ENCODE results near the gene P2RX1.
"Not testable (repeated sequence)": the region's sequence is repeated elsewhere in the genome, so short reads cannot be mapped to it uniquely, and the experiment has no call there.

The P2RX1 gene

GRCh38 chr17:3951420-3951819 is 35.2 kb upstream of the P2RX1 start:
- DNase-seq (ENCODE audit: low read depth in 2 of 2): no peak

DNA sequence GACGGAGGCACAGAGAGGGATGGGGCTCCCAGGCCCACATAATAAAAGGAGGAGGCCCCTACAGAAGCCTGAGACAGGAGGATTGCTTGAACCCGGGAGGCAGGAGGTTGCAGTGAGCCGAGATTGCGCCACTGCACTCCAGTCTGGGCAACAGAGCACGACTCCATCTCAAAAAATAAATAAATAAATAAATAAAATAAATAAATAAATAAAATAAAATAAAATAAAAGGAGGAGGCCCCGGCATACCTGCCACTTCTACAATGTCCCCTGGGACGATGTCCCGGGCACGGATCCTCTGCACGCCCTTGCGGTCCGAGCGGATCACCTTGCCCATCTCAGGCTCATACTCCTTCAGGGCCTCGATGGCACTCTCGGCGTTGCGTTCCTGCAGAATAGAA is 34.7 kb upstream of the P2RX1 start:
- no peak for DNase-seq (ENCODE audit: low read depth in 2 of 2)

GRCh38 chr17:3950584-3950983 is 34.3 kb upstream of the P2RX1 start:
- no peak for DNase-seq (ENCODE audit: low read depth in 2 of 2)

GRCh38 chr17:3949418-3949817 is 33.2 kb upstream of the P2RX1 start:
- DNase-seq (ENCODE audit: low read depth in 2 of 2): no peak

GRCh38 chr17:3948551-3948950 is 32.3 kb upstream of the P2RX1 start:
- not testable (repeated sequence) for DNase-seq (ENCODE audit: low read depth in 2 of 2)

GRCh38 chr17:3947318-3947810 is 31.1 kb upstream of the P2RX1 start:
- DNase-seq (ENCODE audit: low read depth in 2 of 2): no peak

DNA sequence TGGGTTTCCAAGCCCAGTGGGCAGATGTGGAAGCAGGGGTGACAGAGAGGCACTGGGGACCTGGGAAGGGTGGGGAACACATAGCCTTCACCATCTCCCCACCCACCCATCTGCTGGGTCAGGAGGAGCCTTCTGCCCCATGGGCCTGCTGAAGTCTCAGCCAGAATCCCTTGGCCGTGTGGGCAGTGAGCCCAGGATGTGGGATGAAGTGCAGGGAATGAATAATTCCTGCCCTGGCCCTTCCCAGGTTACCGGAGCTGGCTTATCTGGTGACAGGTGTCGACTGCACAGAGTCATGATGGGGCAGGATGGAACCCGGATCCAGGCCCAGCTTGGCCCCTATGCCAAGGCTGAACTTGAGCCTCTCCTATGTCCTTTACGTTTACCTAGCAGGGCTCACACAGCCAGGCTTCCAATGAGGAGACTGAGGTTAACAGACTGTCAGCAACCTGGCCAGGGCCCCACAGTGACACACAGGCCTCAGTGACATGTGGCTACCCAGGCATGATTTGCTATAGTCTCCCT is 30.5 kb upstream of the P2RX1 start:
- no peak for DNase-seq (ENCODE audit: low read depth in 2 of 2)

DNA sequence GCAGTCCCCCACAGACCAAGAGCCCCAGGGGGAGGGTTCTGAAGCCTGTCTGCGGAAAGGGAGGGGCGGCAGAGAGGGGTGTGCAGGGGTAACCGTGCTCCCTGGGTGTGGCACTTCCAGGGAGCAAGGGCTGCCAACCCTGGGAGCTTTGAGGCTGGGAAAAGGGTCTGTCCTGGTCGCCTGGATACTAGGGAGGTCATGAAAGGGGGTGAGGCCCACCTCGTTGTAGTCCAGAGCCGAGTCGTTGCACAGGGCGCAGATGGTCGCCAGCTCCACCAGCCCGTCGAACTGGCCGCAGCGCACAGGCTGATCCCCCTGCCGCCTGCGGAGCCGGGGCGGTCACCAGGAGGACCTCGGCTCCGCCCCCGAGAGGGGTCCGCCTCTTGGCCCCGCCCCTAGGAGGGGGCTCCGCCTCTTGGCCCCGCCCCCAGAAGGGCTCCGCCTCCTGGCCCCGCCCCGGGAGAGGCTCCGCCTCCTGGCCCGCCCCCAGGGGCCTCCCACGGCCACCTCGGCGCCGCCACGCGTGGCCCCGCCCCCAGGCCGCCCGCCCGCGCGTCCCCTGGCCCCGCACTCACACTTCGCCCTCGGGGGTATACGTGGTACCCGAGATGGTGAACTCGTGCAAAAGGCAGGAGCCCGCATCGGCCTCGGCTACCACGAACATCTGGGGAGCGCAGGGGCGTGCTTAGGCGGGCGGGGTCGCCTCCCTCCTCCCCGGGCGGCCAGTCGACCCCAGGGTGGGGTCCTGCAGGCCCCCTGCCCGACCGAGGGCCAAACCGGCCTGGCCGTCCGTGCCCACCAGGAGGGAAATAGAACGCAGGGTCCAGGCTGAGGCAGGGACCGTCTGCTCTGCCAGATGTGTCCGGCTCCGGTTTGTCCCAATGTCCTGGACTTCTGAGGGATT is 28.5 kb upstream of the P2RX1 start:
- DNase-seq (ENCODE audit: low read depth in 2 of 2): peak in 1 of 2 donors; percentile 32

DNA sequence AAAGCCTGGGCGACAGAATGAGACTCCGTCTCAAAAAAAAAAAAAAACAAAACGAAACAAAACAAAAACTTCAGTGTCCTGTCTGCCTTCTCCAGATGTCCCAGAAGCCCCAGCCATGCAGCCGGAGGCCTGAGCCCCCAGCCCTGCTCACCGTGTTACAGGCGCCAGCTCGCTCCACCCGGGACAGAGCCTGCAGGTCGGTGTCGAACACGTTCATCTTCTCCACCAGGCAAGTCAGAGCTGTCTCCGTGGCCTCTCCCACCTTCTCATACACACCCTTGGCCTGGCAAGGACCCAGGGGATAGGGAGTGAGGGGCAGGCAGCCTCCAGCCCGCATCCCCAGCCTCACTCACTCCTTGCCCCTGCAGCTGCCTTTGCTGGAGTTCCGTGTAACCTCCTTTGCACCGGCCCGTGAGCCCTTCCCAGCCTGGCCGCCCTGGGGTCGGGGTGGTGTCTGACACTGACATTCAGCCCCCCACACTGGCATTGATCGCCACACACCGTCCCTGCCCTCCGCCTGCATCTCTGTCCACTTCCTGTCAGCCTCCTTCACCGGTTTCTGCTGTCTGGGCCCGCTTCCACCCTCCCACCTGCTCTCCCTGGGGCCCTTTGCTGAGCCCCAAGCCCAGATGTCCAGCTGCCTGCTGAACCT is 27.1 kb upstream of the P2RX1 start:
- no peak for DNase-seq (ENCODE audit: low read depth in 2 of 2)

DNA sequence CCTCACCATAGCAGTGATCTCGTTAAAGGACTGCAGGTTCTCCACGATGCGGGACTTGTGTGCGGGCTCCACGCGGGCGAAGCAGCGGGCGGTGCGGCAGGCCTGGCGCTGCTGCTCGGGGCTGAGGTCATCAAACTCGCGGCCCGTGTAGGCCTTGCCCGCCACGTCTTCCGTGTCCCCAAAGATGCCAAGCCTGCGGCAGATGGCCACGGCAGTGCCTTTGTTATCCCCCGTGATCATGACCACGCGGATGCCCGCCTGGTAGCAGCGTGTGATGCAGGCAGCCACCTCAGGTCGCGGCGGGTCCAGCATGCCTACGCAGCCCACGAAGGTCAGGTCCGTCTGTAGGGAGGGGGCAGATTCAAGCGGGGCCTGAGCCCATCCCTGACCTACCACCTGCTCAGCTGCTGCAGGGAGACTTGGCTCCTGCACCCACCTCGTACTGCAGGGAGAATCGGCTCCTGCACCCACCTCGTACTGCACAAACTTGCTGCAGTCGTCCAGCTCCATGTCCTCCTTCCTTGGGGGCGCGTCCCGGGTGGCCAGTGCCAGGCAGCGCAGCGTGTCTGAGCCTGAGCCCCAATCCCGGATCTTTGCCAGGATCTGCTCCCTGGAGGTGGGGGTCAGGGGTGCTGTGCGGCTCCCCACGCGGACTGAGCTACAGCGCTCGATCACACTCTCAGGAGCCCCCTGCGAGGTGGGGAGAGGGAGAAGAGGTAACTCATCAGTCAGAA is 24.9 kb upstream of the P2RX1 start:
- no peak for DNase-seq (ENCODE audit: low read depth in 2 of 2)

DNA sequence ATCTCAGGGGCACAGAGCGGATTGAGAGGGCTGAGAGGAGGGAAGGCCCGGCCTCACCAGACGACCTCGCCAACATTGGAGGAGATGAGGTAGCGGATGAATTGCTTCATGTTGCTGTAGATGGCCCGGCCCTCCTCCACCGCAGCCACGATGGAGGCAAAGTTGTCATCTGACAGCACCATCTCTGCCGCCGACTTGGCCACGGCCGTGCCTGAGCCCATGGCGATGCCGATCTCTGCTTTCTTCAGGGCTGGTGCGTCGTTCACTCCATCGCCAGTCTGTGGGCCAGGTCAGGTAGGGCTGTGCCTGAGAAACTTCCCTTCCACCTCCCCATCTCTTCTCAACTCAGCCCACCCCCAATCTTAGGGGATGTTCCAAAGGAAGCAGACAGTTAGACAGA is 21.1 kb upstream of the P2RX1 start:
- DNase-seq (ENCODE audit: low read depth in 2 of 2): no peak

GRCh38 chr17:3935825-3936355 is 19.6 kb upstream of the P2RX1 start:
- DNase-seq (ENCODE audit: low read depth in 2 of 2): no peak

DNA sequence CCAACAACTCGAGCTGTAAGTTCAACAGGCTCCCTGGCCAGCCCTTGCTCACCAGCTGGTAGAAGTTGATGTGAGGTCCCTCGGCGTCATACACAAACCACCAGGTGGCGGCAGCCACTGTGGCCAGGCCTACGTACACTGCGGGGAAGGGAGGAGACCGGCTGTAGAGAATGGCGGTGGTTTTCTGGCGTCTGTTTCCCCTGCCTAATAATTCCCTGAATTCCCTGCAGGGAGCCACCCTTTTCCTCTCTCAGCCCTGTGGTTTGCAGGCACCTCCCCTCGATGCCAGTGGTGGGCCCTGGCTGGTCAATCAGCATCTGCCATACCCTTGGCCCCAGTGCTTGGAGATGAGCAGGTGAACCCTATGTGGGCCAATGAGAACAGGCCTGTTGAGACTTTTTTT is 18.9 kb upstream of the P2RX1 start:
- no peak for DNase-seq (ENCODE audit: low read depth in 2 of 2)

GRCh38 chr17:3929764-3930163 is 13.5 kb upstream of the P2RX1 start:
- DNase-seq (ENCODE audit: low read depth in 2 of 2): no peak

DNA sequence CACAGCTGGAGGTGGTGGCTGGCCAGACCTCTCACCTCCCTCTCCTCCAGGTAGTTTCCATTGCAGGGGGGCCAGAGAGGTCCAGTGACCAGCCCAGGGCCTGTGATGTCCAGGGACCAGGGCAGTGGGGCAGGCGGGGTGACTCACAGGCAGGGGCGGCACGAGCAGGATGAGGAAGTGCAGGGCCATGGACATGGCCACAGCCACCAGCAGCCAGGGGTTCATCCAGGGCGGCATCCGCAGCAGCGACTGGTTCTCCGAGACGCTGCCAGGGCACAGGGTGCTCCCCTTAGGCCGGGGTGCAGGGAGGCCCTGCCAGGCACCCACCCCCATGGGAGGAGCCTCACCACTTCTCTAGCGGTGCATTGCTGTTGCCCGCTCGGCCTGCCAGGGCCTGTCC is 12.9 kb upstream of the P2RX1 start:
- DNase-seq (ENCODE audit: low read depth in 2 of 2): no peak

DNA sequence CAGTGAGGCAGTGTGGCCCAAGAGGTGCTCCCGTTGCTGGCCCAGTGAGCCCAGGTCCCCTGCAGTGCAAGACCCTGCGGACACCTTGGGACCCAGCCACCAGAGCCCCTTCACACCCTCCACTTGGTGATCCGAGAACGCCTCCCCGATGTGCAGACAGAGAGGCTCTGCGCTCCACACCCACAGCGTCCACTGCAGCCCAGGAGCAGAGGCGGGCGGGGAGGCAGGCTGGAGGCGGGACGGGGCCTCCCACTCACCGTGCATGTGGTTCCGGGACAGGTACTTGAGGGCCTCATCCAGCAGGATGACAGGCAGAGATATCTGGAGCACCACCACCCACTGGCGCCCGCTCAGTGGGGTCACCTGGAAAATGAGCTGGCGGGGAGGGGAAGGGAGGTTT is 12.1 kb upstream of the P2RX1 start:
- no peak for DNase-seq (ENCODE audit: low read depth in 2 of 2)

DNA sequence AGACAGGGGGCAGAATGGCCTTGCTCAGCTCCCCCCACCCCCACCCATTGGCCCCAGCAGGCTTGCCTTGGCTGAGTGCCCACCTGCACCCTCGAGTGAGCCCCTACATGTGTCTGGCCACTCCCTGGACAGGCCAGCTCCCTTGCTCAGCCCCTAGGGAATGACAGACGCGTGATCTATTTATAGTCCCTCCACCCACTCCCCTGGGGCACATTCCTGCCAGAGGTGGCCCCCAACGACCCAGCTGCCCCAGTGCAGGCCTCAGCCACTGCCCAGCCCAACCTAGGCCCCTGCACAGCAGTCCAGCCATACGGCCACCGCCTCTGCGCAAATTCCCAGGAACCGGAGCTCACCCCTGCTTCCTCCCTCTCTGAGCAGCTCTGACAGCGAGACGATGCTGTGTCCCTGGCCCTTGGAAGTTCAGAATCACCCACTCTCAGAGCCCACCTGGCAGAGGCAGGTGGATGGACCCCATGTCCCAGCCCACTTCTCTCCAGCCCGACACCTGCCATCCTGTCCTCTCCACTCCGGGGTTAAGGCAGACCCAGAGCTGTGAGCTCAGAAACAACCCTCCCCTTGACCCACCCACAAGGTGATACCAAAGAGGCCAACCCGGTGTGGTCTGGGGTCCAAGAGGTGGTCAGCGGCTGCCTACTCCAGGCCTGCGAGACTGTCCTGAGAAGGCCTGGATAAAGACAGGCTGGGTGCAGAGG is 11.5 kb upstream of the P2RX1 start:
- DNase-seq (ENCODE audit: low read depth in 2 of 2): no peak

GRCh38 chr17:3926860-3927627 is 10.8 kb upstream of the P2RX1 start:
- no peak for DNase-seq (ENCODE audit: low read depth in 2 of 2)

GRCh38 chr17:3925684-3926485 is 9.6 kb upstream of the P2RX1 start:
- DNase-seq (ENCODE audit: low read depth in 2 of 2): no peak
